Panc1 (cell line): ENCODE results near the gene SLC9A9. TPM values are rescaled to one million over a fixed set of nuclear protein-coding genes. Genes with fewer than 3 reads are reported as not detected.
"Not testable (repeated sequence)": the region's sequence is repeated elsewhere in the genome, so short reads cannot be mapped to it uniquely, and the experiment has no call there.

Source experiments
- ATAC-seq: fragments of 200-7000 bp; cut with Tn5 transposase; 2 replicates; pipeline ENCODE4 v1.9.1; 2020; ENCODE audit warnings: mild to moderate bottlenecking, moderate library complexity
- BruUV-seq: library from RNA; stranded (reverse); fragments of 400-500 nt; replicated peaks from 2 replicates; lab custom pipeline; 2021; lab: Mats Ljungman, UMichigan
- CTCF ChIA-PET: fragments of 300-600 bp; sonication (Branson Sonifier 250); formaldehyde crosslinking; loops from one replicate; lab custom pipeline; 2022; ENCODE audit warnings: antibody characterized with exemption; lab: Charles Lee
- POLR2A ChIA-PET: fragments of 300-600 bp; sonication (Branson Sonifier 250); formaldehyde crosslinking; loops from one replicate; lab custom pipeline; 2022; ENCODE audit warnings: antibody characterized with exemption; lab: Charles Lee
- DNase-seq: peaks from one replicate; pipeline ENCODE4 v3.0.0-alpha.2; 2010; ENCODE audit warnings: low read depth, low spot score
- H3K27ac ChIP-seq: 2 replicates; pipeline ENCODE4 v1.5.1; 2011; ENCODE audit warnings: mild to moderate bottlenecking, low read length, inconsistent platforms
- H3K27me3 ChIP-seq: fragments of 200-500 bp; sonication (Bioruptor generic); 2 replicates; pipeline ENCODE4 v1.6.0; 2014; ENCODE audit warnings: low read length, inconsistent platforms; ENCODE audit not compliant: control insufficient read depth, insufficient read depth
- H3K36me3 ChIP-seq: fragments of 200-500 bp; sonication (Bioruptor generic); 2 replicates; pipeline ENCODE4 v1.5.1; 2014; ENCODE audit warnings: inconsistent platforms, mild to moderate bottlenecking, low read length, moderate library complexity; ENCODE audit not compliant: control insufficient read depth, insufficient read depth
- H3K4me1 ChIP-seq: 2 replicates; pipeline ENCODE4 v1.5.1; 2011; ENCODE audit warnings: inconsistent platforms, mild to moderate bottlenecking, low read length, moderate library complexity; ENCODE audit not compliant: control insufficient read depth, insufficient read depth
- H3K4me3 ChIP-seq, 2 experiments: 2 replicates each; pipeline ENCODE4 v1.5.1; 2011 to 2012; ENCODE audit warnings: low read depth in 2 of 2, low read length in 2 of 2, mild to moderate bottlenecking in 2 of 2, inconsistent platforms in 1 of 2, moderate library complexity in 1 of 2
- H3K9me3 ChIP-seq: fragments of 200-500 bp; sonication (Bioruptor generic); 2 replicates; pipeline ENCODE4 v1.5.1; 2014; ENCODE audit warnings: low read depth, mild to moderate bottlenecking, inconsistent platforms, low read length, moderate library complexity; ENCODE audit not compliant: control insufficient read depth, insufficient read depth
- CTCF ChIP-seq: fragments of 450-650 bp; IDR thresholded peaks from 2 replicates; pipeline ENCODE4 v1.5.1; 2017; ENCODE audit warnings: mild to moderate bottlenecking
- POLR2AphosphoS5 ChIP-seq: IDR thresholded peaks from 2 replicates; pipeline ENCODE4 v1.6.1; 2012; ENCODE audit warnings: mild to moderate bottlenecking, low read depth, low read length, moderate library complexity
- REST ChIP-seq, 2 experiments: IDR thresholded peaks; 2 replicates each; pipeline ENCODE4 v1.6.1; 2011 to 2012; ENCODE audit warnings: low read depth in 2 of 2, control low read depth in 1 of 2, low read length in 1 of 2, mild to moderate bottlenecking in 1 of 2, moderate library complexity in 1 of 2; ENCODE audit not compliant: insufficient read depth in 1 of 2
- SIN3A ChIP-seq: IDR thresholded peaks from 2 replicates; pipeline ENCODE4 v1.6.1; 2012; ENCODE audit warnings: low read depth, mild to moderate bottlenecking, low read length, moderate library complexity, borderline replicate concordance; ENCODE audit not compliant: insufficient read depth
- TCF7L2 ChIP-seq: IDR thresholded peaks from 2 replicates; pipeline ENCODE4 v1.6.1; 2011; ENCODE audit warnings: mild to moderate bottlenecking, low read depth, low read length, inconsistent platforms
- in situ Hi-C: cut with HindIII; loops from 2 replicates; pipeline ENCODE4 v1.10.0; 2016; ENCODE audit warnings: low sequenced_read_pairs, low pct_unique_long_range_greater_than_20kb
- intact Hi-C: fragments of 100-400 bp; cut with micrococcal nuclease; formaldehyde crosslinking; loops from one replicate; pipeline ENCODE4 v1.10.0; 2022; ENCODE audit not compliant: unreplicated experiment
- total RNA-seq: library from RNA; stranded (reverse); gene quantifications from one replicate; pipeline ENCODE4 v1.2.1, GENCODE V29; 2021; ENCODE audit not compliant: unreplicated experiment

The SLC9A9 gene
- total RNA-seq, 1 experiment from 2014 or later, result not detected

- H3K9me3 ChIP-seq, result no peaks in the 10 kb centered on the region
- ATAC-seq (peak; percentile 34; the same call in 1 of the 2 replicates), DNase-seq (no peak)
- in situ Hi-C loops (no loop called here), intact Hi-C loops (no loop called here)
- H3K4me1 ChIP-seq, result no peaks in the 10 kb centered on the region
- H3K27me3 ChIP-seq, result no peaks in the 10 kb centered on the region
- no peaks in the 10 kb centered on the region for H3K36me3 ChIP-seq
- ChIA-PET CTCF (no interaction called here), POLR2A (no interaction called here)
- H3K27ac ChIP-seq, result no peak overlapping the region
- TF ChIP-seq SIN3A (no peak), CTCF (peak; percentile 23; the same call in 1 of the 2 replicates)
- no peak overlapping the region for H3K4me3 ChIP-seq
- BruUV-seq, result no TSS peak
These were observed 150.3 kb downstream of the SLC9A9 start for GRCh38 chr3:143697975-143698374.

- H3K36me3 ChIP-seq, ATAC-seq, in situ Hi-C loops, H3K27me3 ChIP-seq, intact Hi-C loops, H3K27ac ChIP-seq, H3K9me3 ChIP-seq, H3K4me3 ChIP-seq, DNase-seq, CTCF ChIA-PET, H3K4me1 ChIP-seq, BruUV-seq, POLR2A ChIA-PET: not testable (repeated sequence)
These were observed 152.9 kb downstream of the SLC9A9 start for GRCh38 chr3:143695333-143695732.

- H3K9me3 ChIP-seq, result no peaks in the 10 kb centered on the region
- no peaks in the 10 kb centered on the region for H3K27me3 ChIP-seq
- ChIA-PET CTCF (no interaction called here), POLR2A (no interaction called here)
- intact Hi-C loops, result no loop called here
- ATAC-seq (no peak), DNase-seq (no peak)
- in situ Hi-C loops, result no loop called here
- no peak for TF ChIP-seq TCF7L2
- no peak for TF ChIP-seq SIN3A
- TF ChIP-seq CTCF, result no peak
- TF ChIP-seq POLR2AphosphoS5, result no peak
- TF ChIP-seq REST (IDR thresholded peaks at IDR 0.05; ENCODE audit: insufficient read depth in 1 of 2, low read depth in 2 of 2, low read length in 1 of 2), result no peak
- H3K27ac ChIP-seq, result no peak overlapping the region
- no peak overlapping the region for H3K4me3 ChIP-seq
- no peaks in the 10 kb centered on the region for H3K4me1 ChIP-seq
- H3K36me3 ChIP-seq, result no peaks in the 10 kb centered on the region
- BruUV-seq, result no TSS peak
These were observed 154.8 kb downstream of the SLC9A9 start for GRCh38 chr3:143693506-143693905.
